COLO829 (cell line): Measurements from ENCODE around the gene GLG1.
"Not testable (repeated sequence)": the region's sequence is repeated elsewhere in the genome, so short reads cannot be mapped to it uniquely, and the experiment has no call there.

Experiments used
- DNase-seq: peaks from one replicate; pipeline ENCODE4 v3.0.0; 2012; ENCODE audit warnings: low spot score

Gene GLG1

GRCh38 chr16:74409185-74409981 lies 197.5 kb downstream of the GLG1 start:
- DNase-seq = not testable (repeated sequence)

DNA sequence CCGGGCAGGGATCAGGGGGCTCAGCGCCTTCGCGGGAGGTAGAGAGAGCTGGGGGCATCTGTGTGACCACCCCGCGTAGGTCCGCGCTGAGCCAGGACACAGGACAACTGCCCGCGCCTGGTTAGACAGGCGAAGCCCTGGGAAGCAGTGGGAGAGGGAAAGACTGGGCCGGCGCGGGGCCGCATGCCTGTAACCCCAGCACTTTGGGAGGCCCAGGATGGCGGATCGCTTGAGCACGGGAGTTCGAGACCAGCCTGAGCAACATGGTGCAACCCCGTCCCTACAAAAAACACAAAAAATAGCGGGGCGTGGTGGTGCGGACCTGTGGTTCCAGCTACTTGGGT lies 199.6 kb downstream of the GLG1 start:
- not testable (repeated sequence) for DNase-seq

DNA sequence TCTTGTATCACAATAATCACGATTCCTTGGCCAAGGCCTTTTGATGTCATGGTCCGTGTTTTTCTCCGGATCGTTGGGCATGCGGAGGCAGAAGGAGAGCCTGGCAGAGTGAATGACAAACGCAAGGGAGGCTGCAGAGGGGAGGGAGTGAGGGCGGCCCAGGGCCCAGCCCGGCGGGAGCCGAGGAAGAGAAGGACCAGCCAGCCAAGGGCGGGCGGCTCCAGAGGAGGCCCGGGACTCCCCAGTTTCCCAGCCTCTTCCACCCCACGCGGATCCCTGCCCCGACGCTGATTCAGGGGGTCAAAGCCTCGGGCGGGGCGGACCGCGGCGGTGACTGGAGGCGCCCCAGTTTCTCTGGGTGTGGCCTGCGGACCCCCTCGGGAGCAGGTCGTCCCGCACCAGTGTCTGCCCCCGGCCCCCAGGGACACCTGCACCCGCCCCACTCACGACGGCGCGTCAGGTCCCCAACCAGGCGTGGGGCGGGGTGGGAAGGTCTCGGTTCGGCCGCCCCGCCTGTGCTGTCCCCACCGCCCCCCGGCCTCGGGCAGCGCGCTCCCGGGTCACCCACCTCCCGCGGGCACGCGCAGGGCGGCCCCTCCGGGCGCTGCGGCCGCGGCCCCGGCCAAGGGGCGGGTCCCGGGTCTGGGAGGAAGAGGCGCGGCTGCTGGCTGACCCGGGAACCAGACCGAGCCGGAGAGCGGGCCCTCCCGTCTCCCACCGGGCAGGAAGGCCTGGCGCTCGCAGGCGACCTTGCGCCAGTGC lies 200.1 kb downstream of the GLG1 start:
- not testable (repeated sequence) for DNase-seq

- DNase-seq = not testable (repeated sequence)
These were observed 202.6 kb downstream of the GLG1 start for GRCh38 chr16:74404148-74404933.

GRCh38 chr16:74400238-74400637 lies 206.7 kb downstream of the GLG1 start:
- not testable (repeated sequence) for DNase-seq

- not testable (repeated sequence) for DNase-seq
These were observed 208.6 kb downstream of the GLG1 start for GRCh38 chr16:74398212-74398895.
